Vagina (tissue), 2 donors: Measurements from ENCODE around the gene ACP3.

Experiments used
- CTCF ChIP-seq, 3 experiments: fragments of 450-650 bp in 2 of 3; fragments of 200-600 bp in 1 of 3; sonication (generic) in 1 of 3; IDR thresholded peaks; one replicate each; pipeline ENCODE4 v1.5.1; 2017 to 2019; ENCODE audit warnings: antibody characterized with exemption in 3 of 3, mild to moderate bottlenecking in 2 of 3, moderate library complexity in 2 of 3
- POLR2A ChIP-seq, 2 donors: fragments of 450-650 bp; IDR thresholded peaks; one replicate each; pipeline ENCODE4 v1.6.1; 2017; ENCODE audit warnings: antibody characterized with exemption in 2 of 2, mild to moderate bottlenecking in 2 of 2, moderate library complexity in 2 of 2
- POLR2AphosphoS5 ChIP-seq, 2 donors: sonication (generic); formaldehyde crosslinking; IDR thresholded peaks; one replicate each; pipeline ENCODE4 v1.9.0; 2017; ENCODE audit warnings: antibody characterized with exemption in 2 of 2, mild to moderate bottlenecking in 2 of 2, low read depth in 1 of 2; ENCODE audit not compliant: insufficient read depth in 1 of 2

GRCh38 chr3:132293251-132293650 is 24.0 kb upstream of the ACP3 start:
- TF ChIP-seq POLR2A (IDR thresholded peaks at IDR 0.05) (no peak), CTCF (IDR thresholded peaks at IDR 0.05) (no peak), POLR2AphosphoS5 (IDR thresholded peaks at IDR 0.05; ENCODE audit: insufficient read depth in 1 of 2, low read depth in 1 of 2) (no peak)
